ENCODE data around the gene DOK6. TPM values are rescaled to one million over a fixed set of nuclear protein-coding genes. Genes with fewer than 3 reads are reported as not detected.

The DOK6 gene
- total and polyA plus RNA-seq, 10 of the 15 experiments (the other 5 are each of a cell fraction or from before 2014, with no cell fraction given) = 0.01 to 0.09 (median 0.04) TPM; not detected in 4

DNA sequence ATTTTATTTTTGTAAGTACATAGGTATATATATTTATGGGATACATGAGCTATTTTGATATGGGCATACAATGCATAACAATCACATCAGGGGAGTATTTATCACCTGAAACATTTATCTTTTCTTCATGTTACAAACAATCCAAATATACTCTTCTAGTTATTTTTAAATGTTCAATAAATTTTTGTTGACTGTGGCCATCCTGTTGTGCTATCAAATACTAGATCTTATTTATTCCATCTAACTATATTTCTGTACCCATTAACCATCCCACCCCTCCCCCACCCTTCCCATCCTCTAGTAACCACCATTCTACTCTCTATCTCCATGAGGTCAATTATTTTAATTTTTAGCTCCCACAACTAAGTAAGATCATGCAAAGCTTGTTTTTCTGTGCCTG lies 390.0 kb downstream of the DOK6 start (continued):
- TF ChIP-seq SMAD1 (IDR thresholded peaks at IDR 0.05; ENCODE audit: low read depth, partially characterized antibody) = no peak

DNA sequence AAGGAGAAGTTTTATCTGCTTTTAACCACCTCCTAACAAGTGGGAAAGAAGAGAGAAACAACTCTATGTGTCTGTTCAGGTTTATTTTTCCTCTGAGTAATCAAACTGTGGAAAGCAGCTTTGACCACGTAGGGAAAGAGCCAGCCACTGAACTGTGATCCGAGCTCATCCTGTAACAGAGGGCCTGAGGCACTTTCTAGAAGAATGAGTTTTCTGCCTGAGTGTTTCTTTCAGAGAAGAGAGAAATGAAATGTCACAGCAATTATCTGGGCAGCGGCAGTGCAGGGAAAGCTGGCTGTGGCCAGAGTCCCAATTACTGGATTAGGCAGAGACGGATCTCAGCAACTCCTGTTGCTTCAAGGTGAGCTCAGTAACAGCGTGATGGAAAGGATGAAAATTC lies 395.1 kb downstream of the DOK6 start:
- no TSS peak for BruUV-seq (replicated peaks)
- SMC1A ChIA-PET (ENCODE audit: uncharacterized antibody, unreplicated experiment) = no interaction called here
- no peak for ATAC-seq
- TF ChIP-seq STAT1 (conservative IDR thresholded peaks at IDR 0.05) (no peak), CBFB (IDR thresholded peaks at IDR 0.05; ENCODE audit: low read depth) (no peak), SUPT20H (IDR thresholded peaks at IDR 0.05; ENCODE audit: borderline replicate concordance, control insufficient read depth, low read depth, low read length) (no peak), NFXL1 (IDR thresholded peaks at IDR 0.05; ENCODE audit: borderline replicate concordance) (no peak), PRDM15 (CRISPR knock-in tag; IDR thresholded peaks at IDR 0.05) (no peak), CREM (IDR thresholded peaks at IDR 0.05; ENCODE audit: low read depth) (no peak), NFIC (IDR thresholded peaks at IDR 0.05; ENCODE audit: low read depth, low read length) (no peak), POLR2AphosphoS2 (IDR thresholded peaks at IDR 0.05; ENCODE audit: low read depth, low read length) (no peak), BCLAF1 (IDR thresholded peaks at IDR 0.05) (no peak), HDAC6 (IDR thresholded peaks at IDR 0.05; ENCODE audit: unreplicated experiment) (no peak), MXI1 (IDR thresholded peaks at IDR 0.05; ENCODE audit: low read depth, low read length) (no peak)
- TF ChIP-seq, protein P1, sequence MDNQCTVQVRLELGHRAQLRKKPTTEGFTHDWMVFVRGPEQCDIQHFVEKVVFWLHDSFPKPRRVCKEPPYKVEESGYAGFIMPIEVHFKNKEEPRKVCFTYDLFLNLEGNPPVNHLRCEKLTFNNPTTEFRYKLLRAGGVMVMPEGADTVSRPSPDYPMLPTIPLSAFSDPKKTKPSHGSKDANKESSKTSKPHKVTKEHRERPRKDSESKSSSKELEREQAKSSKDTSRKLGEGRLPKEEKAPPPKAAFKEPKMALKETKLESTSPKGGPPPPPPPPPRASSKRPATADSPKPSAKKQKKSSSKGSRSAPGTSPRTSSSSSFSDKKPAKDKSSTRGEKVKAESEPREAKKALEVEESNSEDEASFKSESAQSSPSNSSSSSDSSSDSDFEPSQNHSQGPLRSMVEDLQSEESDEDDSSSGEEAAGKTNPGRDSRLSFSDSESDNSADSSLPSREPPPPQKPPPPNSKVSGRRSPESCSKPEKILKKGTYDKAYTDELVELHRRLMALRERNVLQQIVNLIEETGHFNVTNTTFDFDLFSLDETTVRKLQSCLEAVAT (IDR thresholded peaks at IDR 0.05) = no peak

More for the DNA sequence above, 395.1 kb downstream of the DOK6 start:
- Histone ChIP-seq H3K4me1 (ENCODE audit: control insufficient read depth, insufficient read depth, low read length) (no peaks in the 10 kb centered on the region), H2AFZ (ENCODE audit: control insufficient read depth, low read depth, low read length) (no peak overlapping the region), H3K9me3 (replicated peaks; ENCODE audit: control insufficient read depth, insufficient read depth, low read length) (no peaks in the 10 kb centered on the region), H4K20me1 (ENCODE audit: control insufficient read depth, insufficient read depth) (no peaks in the 10 kb centered on the region), H3K27ac (ENCODE audit: control insufficient read depth, insufficient read depth) (no peak overlapping the region), H3K4me3 (no peak overlapping the region), H3K36me3 (ENCODE audit: control insufficient read depth in 2 of 2, insufficient read depth in 2 of 2, low read length in 1 of 2) (no peaks in the 10 kb centered on the region), H3K27me3 (replicated peaks in 1 of 2; ENCODE audit: control insufficient read depth in 2 of 2, insufficient read depth in 2 of 2, low read length in 1 of 2) (no peaks in the 10 kb centered on the region), H3K9ac (ENCODE audit: control insufficient read depth, insufficient read depth, low read length) (no peak overlapping the region), H3K4me2 (ENCODE audit: control insufficient read depth, insufficient read depth) (no peak overlapping the region), H3K79me2 (ENCODE audit: control insufficient read depth, insufficient read depth, low read length) (no peaks in the 10 kb centered on the region)
- ChIA-PET CTCF (no interaction called here), POLR2A (no interaction called here), RAD21 (ENCODE audit: unreplicated experiment) (no interaction called here)
- FAIRE-seq (no peak), DNase-seq (ENCODE audit: low read depth, low spot score) (no peak)
- WGBS (ENCODE audit: insufficient coverage, insufficient replicate concordance, low lambda C conversion rate, missing lambda C conversion rate) = 55% methylated on average over 5 of the region's 5 CpGs
- in situ Hi-C loops (cut with MboI) (no loop called here), intact Hi-C loops (cut with micrococcal nuclease; ENCODE audit: unreplicated experiment) (no loop called here)
